ENCODE results near the gene KRT3.

The KRT3 gene

GRCh38 chr12:52760623-52761022 is 35.3 kb downstream of the KRT3 start:
- peaks cover 12% of the 10 kb centered on the region for H3K27me3 ChIP-seq

DNA sequence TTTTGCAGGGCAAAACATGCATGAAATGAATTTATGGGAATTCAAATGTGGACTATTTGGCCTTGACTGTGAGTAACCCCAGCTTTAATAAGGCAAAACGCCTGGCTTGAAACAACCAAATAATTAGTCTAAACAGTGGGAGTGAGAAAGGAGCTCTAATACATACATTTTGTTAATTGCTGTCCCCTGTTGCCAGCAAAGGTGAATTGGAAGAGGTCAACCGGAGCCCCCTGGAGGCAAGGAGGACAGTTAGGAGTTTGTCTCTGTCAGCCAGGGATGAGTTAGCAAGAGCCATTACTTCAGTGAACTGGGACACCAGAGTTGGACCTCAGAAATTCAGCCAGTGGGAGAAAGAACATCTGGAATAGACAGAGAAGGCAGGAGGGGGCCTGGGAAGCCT is 36.2 kb downstream of the KRT3 start:
- Histone ChIP-seq H3K36me3 (no peaks in the 10 kb centered on the region), H3K4me1 (ENCODE audit: control insufficient read depth in 1 of 2, insufficient read depth in 1 of 2, low read depth in 1 of 2, low read length in 1 of 2) (no peaks in the 10 kb centered on the region), H3K4me3 (ENCODE audit: low read depth in 1 of 2, low read length in 1 of 2) (no peak overlapping the region), H3K27ac (no peak overlapping the region), H3K27me3 (peaks cover 10% of the 10 kb centered on the region), H3K9me3 (peaks cover 3% of the 10 kb centered on the region)
- TF ChIP-seq, protein P1, sequence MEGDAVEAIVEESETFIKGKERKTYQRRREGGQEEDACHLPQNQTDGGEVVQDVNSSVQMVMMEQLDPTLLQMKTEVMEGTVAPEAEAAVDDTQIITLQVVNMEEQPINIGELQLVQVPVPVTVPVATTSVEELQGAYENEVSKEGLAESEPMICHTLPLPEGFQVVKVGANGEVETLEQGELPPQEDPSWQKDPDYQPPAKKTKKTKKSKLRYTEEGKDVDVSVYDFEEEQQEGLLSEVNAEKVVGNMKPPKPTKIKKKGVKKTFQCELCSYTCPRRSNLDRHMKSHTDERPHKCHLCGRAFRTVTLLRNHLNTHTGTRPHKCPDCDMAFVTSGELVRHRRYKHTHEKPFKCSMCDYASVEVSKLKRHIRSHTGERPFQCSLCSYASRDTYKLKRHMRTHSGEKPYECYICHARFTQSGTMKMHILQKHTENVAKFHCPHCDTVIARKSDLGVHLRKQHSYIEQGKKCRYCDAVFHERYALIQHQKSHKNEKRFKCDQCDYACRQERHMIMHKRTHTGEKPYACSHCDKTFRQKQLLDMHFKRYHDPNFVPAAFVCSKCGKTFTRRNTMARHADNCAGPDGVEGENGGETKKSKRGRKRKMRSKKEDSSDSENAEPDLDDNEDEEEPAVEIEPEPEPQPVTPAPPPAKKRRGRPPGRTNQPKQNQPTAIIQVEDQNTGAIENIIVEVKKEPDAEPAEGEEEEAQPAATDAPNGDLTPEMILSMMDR (IDR thresholded peaks at IDR 0.05): no peak

More at GRCh38 chr12:52760623-52761022, 35.3 kb downstream of the KRT3 start:
- TF ChIP-seq, protein P1 (IDR thresholded peaks at IDR 0.05): no peak
- no peak overlapping the region for H3K27ac ChIP-seq
- H3K36me3 ChIP-seq: no peaks in the 10 kb centered on the region
- no peak overlapping the region for H3K4me3 ChIP-seq (ENCODE audit: low read depth in 1 of 2, low read length in 1 of 2)
- no peaks in the 10 kb centered on the region for H3K4me1 ChIP-seq (ENCODE audit: control insufficient read depth in 1 of 2, insufficient read depth in 1 of 2, low read depth in 1 of 2, low read length in 1 of 2)
- H3K9me3 ChIP-seq: peaks cover 3% of the 10 kb centered on the region

DNA sequence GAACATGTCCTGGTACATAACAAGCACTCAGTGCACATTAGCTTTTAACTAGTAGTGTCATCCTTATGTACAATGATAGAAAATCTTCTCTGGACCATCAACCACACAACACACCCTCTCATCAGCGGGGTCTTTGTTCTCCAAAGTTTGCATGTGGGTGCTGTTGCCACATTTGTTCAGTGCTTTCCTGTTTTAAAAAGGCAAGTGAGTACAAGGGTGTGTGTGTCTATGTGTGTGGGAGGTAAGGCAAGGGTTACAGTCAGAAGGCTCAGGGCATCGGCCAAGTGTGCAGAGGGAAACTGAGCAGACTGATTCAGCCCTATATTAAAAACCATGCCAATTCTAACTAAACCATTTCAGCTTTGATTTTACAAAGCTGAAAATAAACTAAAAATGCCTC is 36.7 kb downstream of the KRT3 start:
- Histone ChIP-seq H3K27ac (no peak overlapping the region), H3K4me1 (ENCODE audit: control insufficient read depth in 1 of 2, insufficient read depth in 1 of 2, low read depth in 1 of 2, low read length in 1 of 2) (no peaks in the 10 kb centered on the region), H3K27me3 (peaks cover 7% of the 10 kb centered on the region), H3K4me3 (ENCODE audit: low read depth in 1 of 2, low read length in 1 of 2) (no peak overlapping the region), H3K9me3 (peaks cover 3% of the 10 kb centered on the region), H3K36me3 (no peaks in the 10 kb centered on the region)
- TF ChIP-seq, protein P1 (IDR thresholded peaks at IDR 0.05): no peak

GRCh38 chr12:52757449-52758176 is 38.3 kb downstream of the KRT3 start:
- peaks cover 7% of the 10 kb centered on the region for H3K27me3 ChIP-seq

DNA sequence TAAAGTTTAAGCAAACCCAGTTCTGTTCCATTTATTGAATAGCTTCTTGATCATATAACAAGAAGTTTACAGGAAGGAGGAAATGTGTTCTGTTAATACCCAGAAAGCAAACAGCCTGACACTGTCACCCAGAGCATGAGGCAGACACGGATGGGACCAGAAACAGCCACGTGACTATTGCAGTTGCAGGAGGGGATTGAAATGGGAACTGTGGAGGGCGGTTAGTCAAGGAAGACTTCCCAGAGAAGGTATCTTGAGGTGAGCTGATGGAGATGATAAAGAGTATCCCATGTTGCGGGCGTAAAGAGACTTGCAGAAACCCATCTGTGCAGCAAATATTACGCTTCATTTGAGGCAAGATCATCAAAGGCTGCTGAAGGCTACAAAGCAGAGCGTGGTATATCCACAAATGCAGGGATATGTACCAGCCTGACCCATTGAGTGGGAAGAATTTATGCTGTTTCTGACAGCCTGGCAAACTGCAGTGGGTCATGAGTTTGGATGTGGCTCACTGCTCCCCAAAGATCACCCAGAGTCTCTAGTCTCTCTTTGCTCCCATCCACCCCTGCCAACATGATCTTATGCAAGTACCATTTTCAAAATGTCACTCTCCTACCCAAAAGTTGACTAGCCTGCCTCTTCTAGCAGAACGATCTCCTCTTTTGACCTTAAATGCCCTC is 39.5 kb downstream of the KRT3 start:
- H3K27me3 ChIP-seq: peaks cover 10% of the 10 kb centered on the region
- no peak overlapping the region for H3K27ac ChIP-seq
- H3K4me1 ChIP-seq (ENCODE audit: control insufficient read depth in 1 of 2, insufficient read depth in 1 of 2, low read depth in 1 of 2, low read length in 1 of 2): no peaks in the 10 kb centered on the region
- no peaks in the 10 kb centered on the region for H3K36me3 ChIP-seq
- no peak overlapping the region for H3K4me3 ChIP-seq (ENCODE audit: low read depth in 1 of 2, low read length in 1 of 2)
- TF ChIP-seq, protein P1 (IDR thresholded peaks at IDR 0.05): no peak
- H3K9me3 ChIP-seq: no peaks in the 10 kb centered on the region

More at GRCh38 chr12:52757449-52758176, 38.3 kb downstream of the KRT3 start:
- peaks cover 3% of the 10 kb centered on the region for H3K9me3 ChIP-seq
- TF ChIP-seq, protein P1 (IDR thresholded peaks at IDR 0.05): no peak
- H3K4me1 ChIP-seq (ENCODE audit: control insufficient read depth in 1 of 2, insufficient read depth in 1 of 2, low read depth in 1 of 2, low read length in 1 of 2): no peaks in the 10 kb centered on the region
- no peak overlapping the region for H3K4me3 ChIP-seq (ENCODE audit: low read depth in 1 of 2, low read length in 1 of 2)
- H3K27ac ChIP-seq: no peak overlapping the region
- no peaks in the 10 kb centered on the region for H3K36me3 ChIP-seq
